Islet precursor cell (in vitro differentiated cells): ENCODE measurements around the gene TRAP1.
"Not testable (repeated sequence)": the region's sequence is repeated elsewhere in the genome, so short reads cannot be mapped to it uniquely, and the experiment has no call there.

ENCODE experiments used
- DNase-seq: peaks from one replicate; pipeline ENCODE4 v3.0.0-alpha.2; 2018

TRAP1 gene

GRCh38 chr16:3670711-3671110, 46.6 kb downstream of the TRAP1 start:
- DNase-seq: no peak

- no peak for DNase-seq
Measured at GRCh38 chr16:3669082-3669481, 48.2 kb downstream of the TRAP1 start.

- DNase-seq: no peak
Measured at GRCh38 chr16:3668626-3669025, 48.7 kb downstream of the TRAP1 start.

- DNase-seq: no peak
Measured at GRCh38 chr16:3665508-3665907, 51.8 kb downstream of the TRAP1 start.

DNA sequence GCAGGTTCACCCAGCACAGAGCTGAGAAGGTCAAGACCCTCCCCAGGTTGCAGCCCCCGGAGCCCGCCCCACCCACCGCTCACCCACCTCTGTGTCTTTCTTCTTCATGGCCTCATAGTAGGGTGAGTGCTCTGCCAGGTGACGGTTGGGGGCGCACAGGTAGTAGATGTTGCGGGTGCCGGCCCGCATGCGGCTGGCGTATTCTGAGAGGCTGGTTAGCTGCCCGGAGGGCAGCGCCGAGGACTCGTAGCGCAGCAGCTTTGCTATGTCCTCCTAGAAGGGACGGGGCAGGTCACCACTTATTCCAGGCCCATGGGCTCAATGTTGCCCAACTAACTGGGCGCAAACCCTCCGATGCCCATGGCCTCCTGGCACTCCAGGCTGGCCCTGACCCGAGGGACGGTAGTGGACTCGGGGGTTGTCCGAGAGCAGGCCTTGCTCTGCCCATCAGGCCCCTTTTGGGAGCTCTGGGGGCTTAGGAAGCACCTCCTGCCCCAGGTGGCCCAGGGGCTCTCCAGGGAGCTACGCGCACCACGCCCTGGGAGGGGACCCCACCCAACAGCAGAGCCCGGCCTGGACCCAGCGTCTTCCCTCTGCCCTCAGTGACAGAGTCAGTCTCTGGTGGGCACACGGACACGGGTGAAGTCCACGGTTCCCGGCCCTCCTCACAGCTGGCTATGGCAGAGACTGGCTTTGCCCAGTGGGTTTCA, 53.0 kb downstream of the TRAP1 start:
- no peak for DNase-seq

DNA sequence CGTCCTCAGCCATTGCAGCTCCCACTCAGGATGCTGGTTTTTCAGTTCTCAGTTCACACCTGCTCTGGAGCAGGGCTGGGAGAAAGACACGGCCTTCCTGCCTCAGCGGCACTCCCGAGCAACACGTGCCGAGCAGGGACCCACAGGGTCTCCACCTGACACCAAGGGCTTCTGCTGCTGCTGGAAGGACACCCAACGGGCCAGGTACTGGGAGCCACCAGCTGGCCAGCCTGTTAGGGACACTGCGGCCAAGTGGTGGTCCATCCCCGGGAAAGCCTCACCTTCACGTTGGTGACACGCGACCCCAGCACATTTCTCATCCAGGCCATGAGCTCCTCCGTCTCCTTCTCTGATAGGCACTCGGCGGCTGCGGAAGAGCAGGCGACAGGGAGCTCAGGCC, 54.7 kb downstream of the TRAP1 start:
- DNase-seq: no peak

GRCh38 chr16:3661922-3662321, 55.4 kb downstream of the TRAP1 start:
- DNase-seq: no peak

DNA sequence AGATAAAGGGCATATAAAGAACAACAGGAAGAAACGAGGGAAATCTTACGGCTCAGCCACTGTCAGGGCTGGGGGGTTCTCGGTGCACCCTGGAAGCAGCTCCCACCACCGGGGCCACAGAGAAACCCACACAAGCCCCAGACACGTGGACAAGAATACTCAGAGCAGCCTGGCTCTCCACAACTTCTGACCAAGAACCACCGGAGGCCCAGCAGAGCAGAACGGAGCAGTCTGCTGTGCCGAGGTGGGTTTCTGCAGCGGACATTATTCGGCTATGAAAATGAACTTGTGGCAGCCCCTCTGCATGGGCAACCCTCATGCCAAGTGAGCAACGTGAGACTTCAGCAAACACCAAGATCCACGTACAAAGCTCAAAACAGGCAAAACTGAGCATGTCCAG, 56.0 kb downstream of the TRAP1 start:
- no peak for DNase-seq

DNA sequence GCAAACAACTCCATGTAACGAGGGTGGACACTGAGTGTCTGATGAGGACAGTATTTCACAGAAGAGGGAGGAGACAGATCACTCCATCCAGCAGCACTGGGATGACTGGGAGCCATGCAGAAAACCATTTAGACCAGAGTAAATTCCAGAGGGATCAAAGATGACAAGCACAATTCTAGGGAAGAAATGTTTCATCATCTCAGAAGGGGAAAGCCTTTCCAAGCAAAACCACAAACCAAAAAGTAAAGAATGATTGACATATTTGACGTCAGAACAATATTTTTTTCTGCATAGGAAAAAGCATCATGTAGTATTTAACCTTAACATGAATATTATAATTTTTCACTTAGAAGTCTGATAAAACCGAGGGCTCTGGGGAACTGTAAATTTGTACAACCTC, 58.1 kb downstream of the TRAP1 start:
- no peak for DNase-seq

GRCh38 chr16:3656491-3657468, 60.5 kb downstream of the TRAP1 start:
- DNase-seq: peak; percentile 46

DNA sequence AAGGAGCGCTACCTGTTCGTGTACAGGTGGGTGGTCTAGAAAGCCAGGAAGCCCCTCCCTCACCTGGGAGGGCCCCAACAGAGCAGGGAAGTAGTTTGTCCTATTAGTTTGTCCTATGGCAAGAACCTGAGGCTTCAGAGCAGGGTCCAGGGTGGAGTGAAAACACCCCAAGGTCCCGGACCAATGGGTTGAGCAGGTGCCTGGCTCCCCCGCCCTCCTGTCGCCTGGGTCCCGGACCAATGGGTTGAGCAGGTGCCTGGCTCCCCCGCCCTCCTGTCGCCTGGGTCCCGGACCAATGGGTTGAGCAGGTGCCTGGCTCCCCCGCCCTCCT, 61.2 kb downstream of the TRAP1 start:
- DNase-seq: not testable (repeated sequence)

DNA sequence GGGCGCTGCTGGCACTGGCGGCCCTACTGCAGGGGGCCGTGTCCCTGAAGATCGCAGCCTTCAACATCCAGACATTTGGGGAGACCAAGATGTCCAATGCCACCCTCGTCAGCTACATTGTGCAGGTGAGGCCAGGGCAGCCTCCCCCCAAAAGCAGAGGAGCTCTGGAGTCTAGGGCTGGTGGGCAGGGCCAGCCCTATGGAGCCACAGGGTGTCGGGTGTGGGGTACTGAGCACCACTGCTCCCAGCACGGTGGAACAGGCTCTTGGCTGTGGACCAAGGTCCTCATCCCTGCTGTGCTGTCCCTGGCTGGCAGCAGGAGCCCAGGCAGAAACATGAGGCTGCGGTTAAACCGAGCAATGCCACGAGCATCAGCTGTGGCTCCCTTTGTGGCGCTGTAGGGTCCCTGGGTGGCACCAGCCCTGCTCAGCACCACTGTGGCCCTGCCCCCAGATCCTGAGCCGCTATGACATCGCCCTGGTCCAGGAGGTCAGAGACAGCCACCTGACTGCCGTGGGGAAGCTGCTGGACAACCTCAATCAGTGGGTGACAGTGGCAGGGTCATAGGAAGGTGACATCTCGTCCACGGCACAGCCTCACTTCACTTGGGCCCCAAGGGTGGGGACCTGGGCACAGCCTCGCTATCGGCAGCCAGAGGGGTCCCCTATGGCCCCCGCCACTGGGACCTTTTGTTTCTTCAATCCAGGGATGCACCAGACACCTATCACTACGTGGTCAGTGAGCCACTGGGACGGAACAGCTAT, 61.7 kb downstream of the TRAP1 start:
- peak; percentile 51 for DNase-seq

DNA sequence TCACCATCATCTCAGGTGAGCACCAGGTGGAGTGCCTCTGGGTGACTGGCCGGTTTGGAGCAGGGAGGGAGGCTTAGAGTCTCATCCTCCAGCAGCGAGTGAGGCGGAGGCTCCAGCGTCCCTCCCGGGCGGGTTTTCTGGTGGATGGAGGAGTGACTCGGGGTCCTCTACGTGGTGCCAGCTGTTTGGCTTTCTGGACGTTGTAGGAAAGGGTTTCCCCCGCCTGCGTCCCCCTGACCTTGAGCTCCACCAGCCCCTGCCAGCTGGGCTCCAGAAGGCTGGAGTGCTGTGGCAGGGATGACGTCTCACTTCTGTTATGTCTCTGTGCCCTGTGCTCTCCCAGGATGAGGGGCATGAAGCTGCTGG, 62.3 kb downstream of the TRAP1 start:
- DNase-seq: peak; percentile 49

GRCh38 chr16:3654249-3654991, 62.9 kb downstream of the TRAP1 start, which contains the start of gene DNASE1:
Gene DNASE1, plus strand, starts transcription at chr16:3654691. Its CDS starts 683 bp downstream, at chr16:3655374.
- peak; percentile 88 for DNase-seq

- no peak for DNase-seq
Measured at GRCh38 chr16:3652373-3653195, 64.7 kb downstream of the TRAP1 start.

DNA sequence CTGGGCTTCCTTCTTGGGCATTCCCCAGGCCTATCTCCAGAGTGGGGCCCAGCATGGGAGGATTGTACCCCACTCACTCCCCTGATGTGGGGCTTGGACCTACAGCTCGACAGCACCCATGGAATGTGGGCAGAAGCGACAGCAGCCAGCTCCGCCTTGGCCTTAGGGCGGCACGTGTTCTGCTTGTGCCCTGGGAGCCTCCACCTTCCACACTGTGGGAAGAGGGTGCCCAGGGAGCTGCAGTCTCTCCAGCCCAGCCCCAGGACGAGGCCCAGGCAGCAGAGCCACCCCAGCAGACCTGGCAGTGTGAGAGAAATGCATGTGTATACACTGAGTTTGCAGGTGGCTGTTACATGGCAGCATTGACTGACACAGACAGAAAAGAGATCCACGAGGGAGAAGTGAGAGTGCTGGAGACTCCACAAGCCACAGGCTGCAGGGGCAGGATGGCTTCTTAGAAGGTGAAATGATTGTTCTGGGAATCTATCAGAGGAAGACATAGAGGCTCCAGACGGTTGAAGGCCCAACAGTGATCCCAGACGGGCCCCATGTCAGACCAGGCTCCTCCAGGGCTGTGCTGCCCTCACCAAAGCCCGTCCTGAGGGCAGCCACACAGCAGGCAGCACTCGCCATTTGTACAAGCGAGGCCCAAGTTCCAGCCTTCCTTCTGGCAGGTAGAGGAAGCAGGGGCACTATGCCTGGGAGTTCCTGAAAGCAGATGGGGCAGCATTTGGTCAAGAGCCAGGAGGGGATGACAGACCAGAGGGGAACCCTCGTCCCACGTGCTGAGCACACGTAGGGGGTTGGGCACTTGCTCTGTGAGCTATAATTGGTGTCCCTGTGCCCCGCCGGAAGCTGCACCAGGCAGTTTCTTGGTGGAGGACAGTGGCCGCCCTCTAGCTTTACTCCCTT, 65.6 kb downstream of the TRAP1 start:
- DNase-seq: peak; percentile 32

DNA sequence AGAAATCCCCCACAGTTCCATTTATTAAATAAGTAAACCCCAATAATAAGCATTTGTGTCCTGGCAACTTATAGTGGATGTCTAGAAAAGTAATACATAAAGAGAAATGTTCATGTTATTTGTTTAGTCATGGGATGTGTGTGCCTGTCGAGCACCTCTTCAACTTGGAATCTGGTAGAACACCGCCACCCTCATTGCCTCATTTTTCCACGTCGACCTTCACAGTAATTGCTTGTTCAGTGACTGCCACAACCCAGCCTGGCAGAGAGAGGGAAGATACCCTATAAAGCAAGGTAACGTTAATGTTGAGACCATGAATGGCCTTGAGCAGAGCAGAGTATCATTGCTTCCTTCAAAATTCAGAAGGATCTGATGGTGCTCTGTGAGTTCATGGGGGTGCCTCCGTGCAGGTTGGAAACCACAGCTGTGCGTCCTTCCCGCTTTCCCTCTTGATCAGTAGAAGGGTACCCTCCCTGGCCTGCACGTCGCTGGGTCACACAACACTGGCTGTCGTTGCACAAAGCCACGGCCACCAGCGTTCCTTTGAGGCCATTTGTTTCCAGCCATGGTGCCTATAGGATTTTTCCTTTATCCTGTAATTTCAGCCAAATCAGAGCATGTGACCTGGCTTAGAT, 66.6 kb downstream of the TRAP1 start:
- no peak for DNase-seq

GRCh38 chr16:3646348-3646920, 70.9 kb downstream of the TRAP1 start:
- DNase-seq: peak; percentile 65

DNA sequence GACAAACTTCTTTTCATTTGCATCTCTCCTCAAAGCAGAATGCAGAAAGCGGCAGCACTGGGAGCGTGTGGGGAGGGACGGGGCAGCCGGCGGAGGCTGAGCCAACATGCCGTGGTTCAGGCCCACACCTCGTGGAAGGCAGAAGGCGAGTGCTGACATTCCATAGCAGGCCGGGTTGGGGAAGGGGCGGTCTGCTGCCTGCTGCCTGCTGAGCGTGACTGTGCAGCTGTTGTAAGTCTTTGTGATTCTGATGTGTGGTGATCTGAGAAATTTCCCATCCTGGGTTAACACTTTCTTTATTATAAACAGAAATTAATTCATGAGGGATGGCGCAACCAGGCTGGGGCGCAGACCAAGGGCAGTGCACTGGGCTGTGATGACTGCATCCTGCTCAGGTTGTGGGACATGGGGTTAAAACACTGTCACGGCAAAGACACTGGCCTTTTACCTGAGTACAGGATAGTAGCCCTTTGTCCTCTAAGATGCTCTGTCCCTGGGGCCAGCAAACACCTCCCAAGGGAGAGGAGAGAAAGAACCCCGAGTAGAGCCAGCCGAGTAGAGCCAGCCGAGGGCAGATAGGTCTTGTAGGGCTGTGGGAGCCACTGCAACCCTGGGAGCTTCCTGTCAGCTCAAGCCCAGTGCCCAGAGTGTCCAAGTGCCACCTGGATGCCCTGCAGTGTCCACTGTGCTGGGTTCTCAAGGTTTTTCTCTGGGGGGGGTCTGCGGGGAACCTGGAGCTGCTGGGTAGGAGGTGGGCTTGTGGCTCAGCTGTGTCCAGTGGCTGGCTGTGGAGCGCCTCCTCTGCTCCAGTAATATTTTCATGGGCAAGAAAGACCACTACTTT, 71.6 kb downstream of the TRAP1 start:
- peak; percentile 84 for DNase-seq
